DMS114 treated with DMSO at 0.1 percent for 48 hours (cell line): ENCODE measurements around the gene BCL2L1.
"Not testable (repeated sequence)": the region's sequence is repeated elsewhere in the genome, so short reads cannot be mapped to it uniquely, and the experiment has no call there.

Experiments
- DNase-seq: peaks from one replicate; lab custom pipeline; 2025; ENCODE audit not compliant: unreplicated experiment; lab: John Stamatoyannopoulos, UW

Gene BCL2L1

DNA sequence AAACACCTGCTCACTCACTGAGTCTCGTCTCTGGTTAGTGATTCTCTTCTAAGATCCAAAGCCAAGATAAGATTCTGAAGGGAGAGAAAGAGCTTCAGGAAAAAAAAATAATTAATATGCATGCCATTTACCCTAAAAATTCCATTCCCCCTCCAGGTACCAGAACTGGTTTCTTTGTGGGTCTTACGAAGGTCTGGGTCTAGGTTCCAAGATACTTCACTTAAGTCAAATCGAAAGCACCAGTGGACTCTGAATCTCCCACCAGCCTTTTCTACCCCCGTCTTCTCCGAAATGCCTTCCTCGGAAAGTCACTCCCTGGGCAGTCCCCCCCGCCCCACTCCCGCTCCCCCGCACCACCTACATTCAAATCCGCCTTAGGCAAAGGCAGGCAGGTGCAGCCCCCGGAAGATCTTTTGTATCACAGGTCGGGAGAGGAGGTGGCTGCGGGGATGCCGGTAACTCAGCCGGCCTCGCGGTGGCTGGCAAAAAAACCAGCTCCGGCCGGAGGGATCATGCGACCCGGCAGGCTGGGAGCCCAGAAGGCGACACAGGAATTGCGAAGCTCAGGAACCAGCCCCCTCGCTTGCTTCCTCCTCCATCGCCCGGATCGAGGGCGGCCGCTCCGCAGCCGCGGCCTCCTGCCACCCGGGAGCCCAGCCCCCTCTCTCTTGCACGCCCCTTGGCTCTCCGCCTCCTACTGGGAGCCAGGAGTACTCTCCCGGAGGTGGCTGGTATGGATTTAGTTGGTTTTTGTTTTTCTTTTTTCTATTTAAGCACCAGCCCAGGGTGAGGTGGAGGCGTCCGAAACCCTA, at the start of gene BCL2L1:
Gene BCL2L1 (minus strand): TSS at position 612 of the 812 bp plus-strand sequence. CDS start 650 bp downstream, outside the sequence.
- DNase-seq = peak; percentile 31

DNA sequence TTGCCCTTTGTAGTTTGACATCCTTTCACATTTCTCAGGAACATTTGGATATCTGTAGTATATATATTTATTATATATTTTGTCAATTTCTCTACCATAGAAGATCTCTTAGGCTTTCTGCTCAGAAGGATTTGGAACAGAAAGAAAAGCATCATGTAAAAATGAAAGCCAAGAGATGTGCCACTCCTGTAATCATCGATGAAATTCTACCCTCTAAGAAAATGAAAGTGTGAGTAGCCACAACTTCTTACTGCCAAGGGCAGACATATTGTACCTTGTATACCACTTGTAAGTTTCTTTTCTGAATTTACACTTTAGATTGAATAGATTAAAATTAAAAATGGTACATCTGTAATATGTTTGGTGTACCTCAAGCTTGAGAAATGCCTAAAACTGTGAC, 47.6 kb upstream of the BCL2L1 start:
- DNase-seq = no peak

GRCh38 chr20:31769681-31770080, 47.0 kb upstream of the BCL2L1 start:
- no peak for DNase-seq

GRCh38 chr20:31767805-31768204, 45.1 kb upstream of the BCL2L1 start:
- no peak for DNase-seq

DNA sequence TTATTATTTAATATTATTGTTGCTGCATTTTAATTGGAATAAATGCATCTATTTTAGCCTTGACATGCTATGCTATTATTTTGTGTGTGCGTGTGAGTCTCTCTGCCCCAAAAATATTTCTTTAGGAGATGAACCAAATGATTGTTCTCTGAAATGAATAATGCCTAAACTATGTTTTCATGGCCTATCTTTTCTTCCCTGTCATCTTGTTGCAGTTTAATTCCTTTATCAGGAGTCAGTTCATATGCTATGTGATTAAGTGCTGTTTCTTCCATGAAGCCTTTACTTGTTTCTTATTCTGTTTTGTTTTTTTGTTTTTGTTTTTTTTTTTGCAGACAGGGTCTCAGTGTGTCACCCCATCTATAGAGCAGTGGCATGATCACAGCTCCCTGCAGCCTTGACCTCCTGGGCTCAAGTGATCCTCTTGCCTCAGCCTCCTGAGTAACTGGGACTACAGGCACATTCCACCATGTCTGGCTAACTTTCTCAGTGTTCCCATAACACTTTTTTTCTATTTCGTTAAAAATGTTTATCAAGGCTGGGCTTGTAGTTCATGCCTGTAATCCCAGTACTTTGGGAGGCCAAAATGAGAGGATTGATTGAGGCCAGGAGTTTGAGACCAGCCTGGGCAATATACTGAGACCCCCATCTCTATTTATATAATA, 42.1 kb upstream of the BCL2L1 start:
- DNase-seq = no peak

DNA sequence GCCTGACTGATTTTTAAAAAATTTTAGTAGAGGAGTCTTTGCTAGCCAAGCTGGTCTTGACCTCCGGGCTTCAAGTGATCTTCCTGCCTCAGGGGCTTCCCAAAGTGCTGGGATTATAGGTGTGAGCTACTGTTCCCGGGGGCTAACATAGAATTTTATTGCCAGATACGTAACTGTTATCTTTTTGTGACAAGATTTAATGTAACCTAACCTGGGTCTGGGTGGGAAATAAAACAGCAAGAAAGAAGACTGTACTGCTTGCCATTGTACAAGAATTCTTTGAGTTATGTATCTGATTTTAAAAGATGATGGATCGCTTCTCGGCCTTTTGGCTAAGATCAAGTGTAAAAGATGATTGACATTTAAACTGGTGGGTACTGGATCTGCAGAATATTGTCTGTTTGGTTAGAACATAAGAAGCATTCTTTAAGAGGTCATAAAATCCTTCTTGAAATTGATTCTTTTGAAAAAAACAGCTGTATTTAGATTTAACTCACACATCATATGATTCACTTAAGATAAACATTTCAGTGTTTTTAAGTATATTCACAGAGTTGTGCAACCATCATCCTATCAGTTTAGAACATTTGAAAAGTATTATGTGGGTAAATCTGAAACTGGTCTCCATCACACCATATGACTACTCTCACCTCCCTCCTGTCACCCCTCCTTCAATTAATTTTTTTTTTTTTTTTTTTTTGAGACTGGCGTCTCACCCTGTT, 38.0 kb upstream of the BCL2L1 start:
- no peak for DNase-seq

- DNase-seq = no peak
Observed at GRCh38 chr20:31759836-31760518, 37.3 kb upstream of the BCL2L1 start.

DNA sequence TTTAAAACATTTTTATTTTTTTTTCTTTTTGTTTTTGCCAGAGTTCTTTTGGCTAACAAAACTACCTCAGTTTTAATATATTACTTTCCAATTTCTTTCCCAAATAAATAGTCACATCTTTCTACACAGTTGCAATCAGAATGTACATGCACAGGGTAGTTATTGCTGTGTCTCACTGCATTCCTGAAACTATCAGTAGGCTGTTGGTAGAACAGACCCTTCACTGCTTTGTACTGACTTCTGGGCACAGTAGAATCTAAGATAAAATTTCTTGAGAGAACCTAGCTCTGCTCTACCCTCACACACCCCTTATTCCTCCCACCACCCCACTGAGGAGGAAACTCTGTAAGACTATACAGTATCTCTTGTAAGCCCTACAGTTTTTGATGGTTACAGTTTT, 36.3 kb upstream of the BCL2L1 start:
- DNase-seq = no peak

DNA sequence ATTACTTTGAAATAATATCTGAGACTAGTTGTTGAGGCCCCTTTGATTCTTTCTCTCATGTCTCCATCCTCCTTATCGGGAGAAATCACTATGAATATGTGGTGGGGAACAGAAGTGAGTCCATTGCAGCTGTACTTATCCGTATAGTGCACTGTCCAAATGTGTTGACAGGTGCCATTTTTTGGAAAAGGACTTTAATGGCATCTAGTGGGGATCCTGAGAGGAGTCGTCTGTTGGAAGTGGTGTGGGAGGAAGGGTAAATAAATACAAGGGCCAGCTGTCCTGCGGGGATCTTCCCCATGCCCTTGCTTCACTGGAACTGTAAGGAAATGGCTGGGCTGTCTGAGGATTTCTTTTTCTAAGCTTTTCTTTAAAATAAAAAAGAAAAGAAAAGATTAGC, 35.9 kb upstream of the BCL2L1 start:
- DNase-seq = no peak

DNA sequence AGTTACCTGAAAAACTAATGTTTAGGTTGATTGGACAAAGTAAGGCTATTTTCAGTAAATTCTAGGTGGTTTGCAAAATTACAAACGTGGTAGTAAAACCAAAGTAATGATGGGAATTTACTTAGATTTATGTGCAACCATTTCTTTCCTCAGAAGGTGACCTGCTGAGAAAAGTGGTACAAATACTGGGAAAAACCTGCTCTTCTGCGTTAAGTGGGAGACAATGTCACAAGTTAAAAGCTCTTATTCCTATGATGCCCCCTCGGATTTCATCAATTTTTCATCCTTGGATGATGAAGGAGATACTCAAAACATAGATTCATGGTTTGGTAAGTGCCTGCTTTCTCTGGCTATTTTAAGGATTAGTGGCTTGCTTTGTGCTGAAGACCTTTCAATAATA, 34.6 kb upstream of the BCL2L1 start:
- DNase-seq = no peak

DNA sequence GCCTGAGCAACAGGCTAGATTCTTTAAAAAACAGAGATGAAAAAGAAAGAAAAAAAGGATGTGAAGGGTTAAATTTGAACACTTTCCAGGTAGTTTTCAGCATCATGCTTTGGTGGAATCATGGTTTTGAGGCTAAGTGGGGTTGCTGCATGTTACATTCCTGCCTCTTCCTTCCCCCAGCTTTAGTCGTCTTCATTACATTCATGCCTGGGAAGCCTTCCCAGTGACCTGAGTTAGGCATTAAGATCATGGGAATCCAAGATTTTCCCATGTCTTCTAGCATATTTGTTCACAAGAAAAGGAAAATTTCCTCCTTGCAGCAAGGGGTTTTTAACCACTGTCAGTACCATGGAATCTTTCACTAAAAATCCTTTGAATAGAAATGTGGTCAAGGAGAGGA, 28.5 kb upstream of the BCL2L1 start:
- DNase-seq = no peak

DNA sequence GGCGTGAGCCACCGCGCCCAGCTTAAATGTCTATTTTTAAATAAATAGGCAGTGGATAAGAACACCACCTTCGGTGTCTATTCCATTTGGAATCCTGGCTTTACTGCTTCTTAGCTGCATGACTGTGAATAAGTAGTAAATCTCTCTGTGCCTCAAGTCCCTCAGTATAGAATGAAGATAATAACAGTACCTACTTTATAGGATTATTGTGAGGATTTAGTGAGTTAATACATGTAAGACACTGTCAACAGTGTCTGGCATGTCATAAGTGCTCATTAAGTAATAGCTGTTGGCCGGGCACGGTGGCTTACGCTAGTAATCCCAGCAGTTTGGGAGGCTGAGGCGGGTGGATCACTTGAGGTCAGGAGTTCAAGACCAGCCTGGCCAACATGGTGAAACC, 26.6 kb upstream of the BCL2L1 start:
- DNase-seq = no peak

- DNase-seq = no peak
Observed at GRCh38 chr20:31747640-31748039, 25.0 kb upstream of the BCL2L1 start.

GRCh38 chr20:31747028-31747427, 24.4 kb upstream of the BCL2L1 start:
- DNase-seq = not testable (repeated sequence)

DNA sequence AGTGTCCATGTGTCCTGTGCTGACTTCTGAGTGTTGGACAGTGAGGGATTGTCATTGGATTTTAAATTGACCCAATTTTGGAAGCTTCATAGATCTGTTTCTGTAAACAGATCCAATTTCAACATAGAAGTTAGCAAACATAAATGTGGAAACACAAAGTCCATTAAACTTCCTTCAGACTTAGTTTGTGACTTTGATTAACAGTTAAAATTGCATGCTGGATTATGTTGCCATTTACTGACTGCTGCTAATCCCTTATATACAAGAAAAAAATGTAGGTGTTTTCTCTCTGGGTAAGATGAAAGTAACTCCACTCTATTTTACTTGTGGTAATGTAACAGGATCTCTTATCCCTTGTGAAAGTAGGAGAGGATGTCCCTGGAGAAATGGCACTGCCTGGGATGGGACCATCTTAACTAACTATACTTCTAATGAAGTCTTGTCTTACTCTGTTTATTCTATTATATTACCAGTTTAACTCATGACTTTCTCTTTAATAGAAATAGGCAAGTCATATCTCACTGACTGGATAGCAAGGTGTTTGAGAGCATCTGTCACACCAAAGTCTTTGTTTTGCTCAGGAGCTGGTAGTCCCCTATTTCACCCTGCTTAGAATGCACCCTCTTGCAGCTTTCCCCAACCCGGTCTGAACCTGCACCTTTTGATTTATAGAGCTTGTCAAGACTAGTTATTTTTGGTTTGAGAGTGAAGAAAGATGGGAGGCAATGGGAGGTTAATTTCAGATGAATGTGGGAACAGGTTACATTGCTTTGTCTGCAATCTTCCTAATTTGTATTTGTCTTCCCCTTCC, 23.6 kb upstream of the BCL2L1 start:
- DNase-seq = no peak

- no peak for DNase-seq
Observed at GRCh38 chr20:31740656-31741323, 18.1 kb upstream of the BCL2L1 start.

- DNase-seq = no peak
Observed at GRCh38 chr20:31740208-31740607, 17.5 kb upstream of the BCL2L1 start.

- no peak for DNase-seq
Observed at GRCh38 chr20:31739550-31739977, 16.9 kb upstream of the BCL2L1 start.

- peak; percentile 96 for DNase-seq
Observed at GRCh38 chr20:31738729-31739549, 16.3 kb upstream of the BCL2L1 start, which contains the start of gene TPX2. Gene TPX2 (plus strand): TSS chr20:31739290. CDS start chr20:31757477, 18,187 bp downstream.
